Choroid plexus epithelial cell (primary cell): Measurements from ENCODE around the gene MKX.

Experiments used
- DNase-seq: peaks from one replicate; pipeline ENCODE4 v3.0.0-alpha.2; 2010; ENCODE audit warnings: low read depth
- H3K4me3 ChIP-seq: 2 replicates; pipeline ENCODE4 v1.5.1; 2011; ENCODE audit warnings: low read depth, mild to moderate bottlenecking, control low read depth, low read length, moderate library complexity
- TF ChIP-seq, protein P1 (sequence below): conservative IDR thresholded peaks from 2 replicates; pipeline ENCODE4 v1.5.1; 2011; ENCODE audit warnings: low read depth, mild to moderate bottlenecking, control low read depth, inconsistent platforms, low read length, moderate library complexity

MKX gene

DNA sequence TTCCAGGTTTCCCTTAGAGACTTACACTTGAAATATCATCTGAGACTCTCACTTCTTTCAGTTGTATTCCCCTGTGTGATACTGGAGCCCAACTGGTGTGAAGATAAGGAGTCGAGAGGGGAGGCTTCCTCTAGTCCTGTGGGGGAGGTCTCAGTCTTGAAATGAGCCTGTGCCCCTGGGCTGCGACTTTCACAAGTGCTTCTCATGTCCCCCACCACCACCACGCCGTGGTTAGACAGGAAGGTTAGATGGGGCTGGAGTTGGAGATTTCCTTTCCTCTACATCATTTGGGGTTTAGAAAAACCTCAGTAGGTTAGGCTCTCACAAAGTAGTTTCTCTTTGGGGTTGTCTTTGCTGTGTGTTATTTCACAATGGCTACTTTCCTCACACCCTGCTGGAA lies 25.6 kb upstream of the MKX start:
- TF ChIP-seq, protein P1, sequence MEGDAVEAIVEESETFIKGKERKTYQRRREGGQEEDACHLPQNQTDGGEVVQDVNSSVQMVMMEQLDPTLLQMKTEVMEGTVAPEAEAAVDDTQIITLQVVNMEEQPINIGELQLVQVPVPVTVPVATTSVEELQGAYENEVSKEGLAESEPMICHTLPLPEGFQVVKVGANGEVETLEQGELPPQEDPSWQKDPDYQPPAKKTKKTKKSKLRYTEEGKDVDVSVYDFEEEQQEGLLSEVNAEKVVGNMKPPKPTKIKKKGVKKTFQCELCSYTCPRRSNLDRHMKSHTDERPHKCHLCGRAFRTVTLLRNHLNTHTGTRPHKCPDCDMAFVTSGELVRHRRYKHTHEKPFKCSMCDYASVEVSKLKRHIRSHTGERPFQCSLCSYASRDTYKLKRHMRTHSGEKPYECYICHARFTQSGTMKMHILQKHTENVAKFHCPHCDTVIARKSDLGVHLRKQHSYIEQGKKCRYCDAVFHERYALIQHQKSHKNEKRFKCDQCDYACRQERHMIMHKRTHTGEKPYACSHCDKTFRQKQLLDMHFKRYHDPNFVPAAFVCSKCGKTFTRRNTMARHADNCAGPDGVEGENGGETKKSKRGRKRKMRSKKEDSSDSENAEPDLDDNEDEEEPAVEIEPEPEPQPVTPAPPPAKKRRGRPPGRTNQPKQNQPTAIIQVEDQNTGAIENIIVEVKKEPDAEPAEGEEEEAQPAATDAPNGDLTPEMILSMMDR, result no peak
- DNase-seq, result no peak
- no peak overlapping the region for H3K4me3 ChIP-seq

DNA sequence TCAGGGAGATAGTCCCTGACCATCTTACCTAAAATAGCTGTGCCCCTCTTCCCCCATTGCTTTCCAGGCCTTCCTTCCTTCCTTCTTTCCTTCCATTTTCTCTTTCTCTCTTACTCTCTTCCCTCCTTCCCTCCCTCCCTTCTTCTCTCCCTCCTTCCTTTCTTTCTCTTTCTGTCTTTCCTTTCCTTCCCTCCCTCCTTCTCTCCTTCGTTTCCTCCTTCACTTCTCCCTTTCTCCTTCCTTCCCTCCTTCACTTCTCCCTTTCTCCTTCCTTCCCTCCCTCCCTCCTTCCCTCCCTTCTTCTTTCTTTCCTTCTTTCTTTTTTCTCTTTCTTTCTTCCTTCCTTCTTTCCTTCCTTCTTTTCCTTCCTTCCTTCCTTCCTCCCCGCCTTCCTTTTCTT lies 24.6 kb upstream of the MKX start:
- no peak for DNase-seq
- TF ChIP-seq, protein P1, result no peak
- H3K4me3 ChIP-seq, result no peak overlapping the region

DNA sequence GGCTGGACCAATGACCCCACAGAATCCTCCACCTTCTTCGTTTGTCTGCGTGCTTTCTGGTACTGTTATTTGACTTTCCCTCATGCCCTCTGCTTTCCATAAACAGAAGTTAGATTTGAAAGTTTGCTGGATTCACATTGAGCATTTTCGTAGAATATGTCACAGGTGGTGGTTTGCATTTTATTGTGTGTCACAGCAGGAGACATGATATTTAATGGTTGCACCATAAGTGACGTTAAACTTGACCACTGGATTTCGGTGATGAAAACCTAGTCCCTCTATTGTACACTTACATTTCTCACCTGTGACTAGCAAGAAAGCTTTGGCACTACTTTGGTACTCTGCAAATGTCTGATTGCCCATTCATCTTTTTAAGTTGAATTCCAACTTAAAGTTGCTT lies 15.2 kb upstream of the MKX start:
- no peak for DNase-seq
- H3K4me3 ChIP-seq, result no peak overlapping the region
- TF ChIP-seq, protein P1, result no peak

DNA sequence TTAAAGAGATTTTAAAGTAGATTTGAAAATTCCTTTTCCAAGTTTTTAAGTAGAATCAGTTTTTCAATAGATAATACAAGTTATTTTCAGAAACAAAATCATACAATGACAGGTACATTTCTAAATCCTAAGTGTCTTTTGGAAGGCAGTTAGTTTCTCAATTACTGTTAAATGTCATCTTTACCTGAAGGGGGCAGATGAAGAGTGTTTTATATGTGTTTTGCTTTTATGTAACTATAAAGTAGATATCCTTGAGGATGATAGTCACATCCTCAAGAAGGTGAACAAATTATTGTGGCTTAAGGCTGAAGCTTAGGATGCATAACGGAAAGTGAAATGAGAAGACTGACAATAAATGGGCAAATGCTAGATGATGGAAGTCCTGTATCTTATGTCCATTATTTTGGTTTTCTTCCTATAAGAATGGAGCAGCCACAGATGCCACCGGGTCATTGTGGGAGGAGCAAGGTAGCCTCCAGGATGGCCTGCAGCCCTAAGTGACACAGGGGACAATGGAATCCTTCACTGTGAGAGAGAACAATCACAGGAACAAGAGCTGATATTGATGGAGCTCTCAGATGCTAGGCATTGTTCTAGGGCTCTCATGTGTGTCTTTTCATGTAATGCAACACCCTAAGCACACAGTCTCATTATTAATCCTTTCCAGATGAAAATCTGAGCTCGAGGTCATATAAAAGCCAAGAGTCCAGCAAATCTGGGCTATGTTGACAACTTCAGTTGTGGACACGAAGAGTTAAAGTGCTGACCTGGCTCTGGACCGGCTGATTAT lies 14.1 kb upstream of the MKX start:
- no peak for DNase-seq
- no peak overlapping the region for H3K4me3 ChIP-seq
- TF ChIP-seq, protein P1, result no peak

DNA sequence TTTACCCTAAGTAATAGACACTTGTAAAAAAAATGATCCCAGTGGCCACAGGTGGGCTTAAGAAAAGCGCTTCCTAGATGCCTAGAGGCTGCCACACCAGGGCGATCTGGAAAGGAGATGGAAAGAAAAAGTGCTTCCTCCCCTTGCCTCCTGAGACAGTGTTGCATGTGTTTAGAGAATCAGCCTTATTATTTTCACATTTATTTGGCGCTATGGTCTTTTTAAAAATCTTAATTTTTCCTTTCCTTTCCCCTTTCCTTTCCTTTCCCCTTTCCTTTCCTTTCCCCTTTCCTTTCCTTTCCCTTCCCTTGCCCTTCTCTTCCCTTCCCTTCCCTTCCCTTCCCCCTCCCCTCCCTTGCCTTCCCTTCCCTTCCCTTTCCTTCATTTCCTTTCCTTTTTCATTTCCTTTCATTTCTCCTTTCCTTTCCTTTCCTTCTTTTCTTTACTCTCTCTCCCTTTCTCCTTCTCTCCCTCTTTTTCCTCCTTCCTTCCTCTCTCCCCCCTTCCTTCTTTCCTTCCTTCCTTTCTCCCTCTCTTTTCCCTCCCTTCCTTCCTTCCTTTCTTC lies 7.1 kb upstream of the MKX start:
- TF ChIP-seq, protein P1, result no peak
- DNase-seq, result no peak
- H3K4me3 ChIP-seq, result no peak overlapping the region

DNA sequence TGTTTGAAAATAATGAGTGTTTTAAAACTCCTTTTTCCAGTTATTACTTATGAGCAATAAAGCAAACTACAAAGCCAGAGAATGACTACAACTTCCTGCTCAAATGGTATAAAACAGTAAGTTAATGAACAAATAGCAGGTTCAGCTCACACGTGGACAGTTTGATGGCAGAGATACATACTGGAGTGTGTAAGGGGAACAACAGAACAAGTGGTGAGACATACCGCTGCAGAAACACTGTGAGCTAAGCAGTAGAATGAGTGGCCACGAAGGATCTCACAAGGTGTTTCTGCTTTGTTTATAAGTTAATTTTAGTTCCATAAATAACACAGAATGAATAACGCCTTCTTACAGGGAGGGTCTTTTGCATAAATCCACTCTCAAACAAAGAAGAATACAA lies 3.0 kb upstream of the MKX start:
- no peak overlapping the region for H3K4me3 ChIP-seq
- no peak for DNase-seq
- TF ChIP-seq, protein P1, result no peak

DNA sequence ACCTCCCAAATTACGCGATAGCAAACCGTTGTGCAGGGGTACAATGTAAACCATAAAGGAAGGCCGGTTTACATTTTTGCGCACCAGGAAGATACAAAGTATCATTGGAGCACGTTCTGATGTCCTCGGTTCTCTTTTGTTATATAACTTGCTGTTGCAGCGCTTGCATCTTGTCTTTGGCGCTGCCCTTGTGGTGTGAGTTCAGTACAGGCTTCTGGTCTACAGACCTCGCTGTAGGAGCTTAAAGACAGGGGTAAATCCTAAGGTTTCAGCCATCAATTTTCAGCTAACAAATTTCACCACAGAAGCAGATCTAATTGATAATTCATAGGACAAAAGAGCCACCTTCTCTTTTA lies 1.5 kb upstream of the MKX start:
- TF ChIP-seq, protein P1, result no peak
- DNase-seq, result no peak
- no peak overlapping the region for H3K4me3 ChIP-seq
